ENCODE data around the gene TNS1.
A peak's percentile ranks its signal among the peaks of the same experiment; 100 is the strongest.

The TNS1 gene

GRCh38 chr2:218015586-218016521 is 13.1 kb upstream of the TNS1 start:
- no peak for DNase-seq

GRCh38 chr2:218014706-218015585 is 12.2 kb upstream of the TNS1 start:
- DNase-seq: no peak

DNA sequence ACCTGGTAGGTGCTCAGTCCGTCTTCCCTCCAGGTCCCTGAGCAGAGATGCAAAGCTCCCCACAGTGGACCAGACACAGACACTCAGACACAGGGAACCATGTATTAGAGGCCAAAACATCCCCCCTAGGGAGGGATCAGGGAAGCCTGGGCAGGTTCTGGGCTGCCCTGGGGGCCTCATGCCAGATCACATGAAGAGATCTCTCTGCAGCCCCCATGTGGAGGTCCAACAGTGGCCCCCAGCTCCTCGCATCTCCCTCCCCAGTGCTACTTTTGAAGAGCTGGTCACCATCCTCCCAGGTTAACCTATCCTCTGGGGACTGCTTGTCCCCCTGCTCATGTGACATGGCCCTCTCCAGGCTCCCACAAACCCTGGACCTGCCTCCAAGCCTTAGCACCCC is 10.5 kb upstream of the TNS1 start:
- DNase-seq: no peak

- no peak for DNase-seq
Measured at GRCh38 chr2:218012284-218012683, 9.5 kb upstream of the TNS1 start.

DNA sequence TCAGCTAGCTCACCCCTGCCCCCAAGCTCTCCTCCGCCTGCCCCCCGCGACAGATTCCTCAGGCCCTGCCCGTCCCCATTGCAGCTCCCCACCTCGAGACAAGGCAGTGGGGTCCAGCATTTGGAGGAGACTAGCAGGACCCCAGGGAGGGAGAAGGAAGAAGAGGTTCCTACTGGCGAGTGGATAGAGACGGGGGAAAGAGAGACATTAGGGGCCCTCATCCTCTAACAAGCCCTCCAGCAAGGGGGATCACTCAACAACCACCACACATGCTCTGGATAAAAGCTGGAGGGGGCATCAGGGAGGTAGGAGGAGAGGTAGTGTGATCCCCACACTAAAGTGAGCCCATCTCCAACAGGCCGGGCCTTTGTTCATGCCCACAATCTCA is 8.9 kb upstream of the TNS1 start:
- DNase-seq: no peak

DNA sequence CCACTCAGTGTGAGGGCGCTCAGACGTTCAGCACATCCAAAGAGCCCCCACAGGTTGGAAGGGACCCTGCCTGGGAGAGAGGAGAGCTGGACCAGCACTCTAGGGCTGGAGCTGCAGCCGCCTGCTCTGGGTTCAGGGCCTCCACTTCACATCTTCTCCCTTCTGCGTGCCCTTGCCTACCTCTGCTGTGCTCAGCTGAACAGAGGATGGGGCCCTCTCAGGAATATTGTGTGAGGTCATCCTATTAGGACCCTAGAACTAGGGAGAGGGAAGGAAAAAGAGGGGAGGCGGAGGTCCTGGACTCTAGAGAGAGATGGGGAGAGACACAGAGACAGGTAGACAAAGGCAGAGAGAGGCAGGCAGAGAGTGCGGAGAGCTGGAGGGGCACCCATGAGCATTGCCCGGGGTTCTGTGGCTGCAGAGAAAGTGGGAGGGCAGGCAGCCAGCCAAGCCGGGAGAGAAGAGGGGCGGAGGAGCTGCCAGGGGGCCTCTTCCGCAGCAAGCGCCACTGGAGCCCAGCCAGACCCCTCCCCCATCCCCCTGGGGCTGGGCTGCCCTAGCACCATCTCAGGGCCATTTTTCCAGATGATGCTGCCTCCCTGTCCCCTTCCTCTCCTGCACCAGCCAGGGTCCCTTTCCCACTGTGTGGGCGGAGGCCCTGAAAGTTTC is 8.3 kb upstream of the TNS1 start:
- DNase-seq: no peak

- DNase-seq: no peak
Measured at GRCh38 chr2:218010140-218010983, 7.6 kb upstream of the TNS1 start.

DNA sequence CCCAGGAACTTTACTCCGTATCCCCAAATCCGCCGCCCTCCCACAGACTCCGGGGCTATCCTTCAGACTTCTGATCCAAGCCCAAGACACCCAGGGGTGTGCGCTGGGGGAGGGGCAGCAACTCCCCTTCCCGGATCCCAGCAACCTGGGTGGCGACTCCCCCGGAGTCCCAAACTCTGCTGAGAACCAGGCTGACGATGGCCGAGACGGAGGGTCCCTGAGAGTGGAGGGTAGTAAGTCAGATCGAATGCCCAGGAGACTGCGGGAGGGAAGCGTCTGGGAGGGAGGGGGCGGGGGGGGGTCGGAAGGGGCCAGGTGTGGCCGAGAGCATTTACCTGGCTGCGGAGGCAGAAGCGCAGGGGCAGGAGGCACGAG is 7.0 kb upstream of the TNS1 start:
- DNase-seq: no peak

GRCh38 chr2:218009231-218009630 is 6.4 kb upstream of the TNS1 start:
- DNase-seq: no peak

GRCh38 chr2:218008060-218009040 is 5.6 kb upstream of the TNS1 start:
- no peak for DNase-seq

DNA sequence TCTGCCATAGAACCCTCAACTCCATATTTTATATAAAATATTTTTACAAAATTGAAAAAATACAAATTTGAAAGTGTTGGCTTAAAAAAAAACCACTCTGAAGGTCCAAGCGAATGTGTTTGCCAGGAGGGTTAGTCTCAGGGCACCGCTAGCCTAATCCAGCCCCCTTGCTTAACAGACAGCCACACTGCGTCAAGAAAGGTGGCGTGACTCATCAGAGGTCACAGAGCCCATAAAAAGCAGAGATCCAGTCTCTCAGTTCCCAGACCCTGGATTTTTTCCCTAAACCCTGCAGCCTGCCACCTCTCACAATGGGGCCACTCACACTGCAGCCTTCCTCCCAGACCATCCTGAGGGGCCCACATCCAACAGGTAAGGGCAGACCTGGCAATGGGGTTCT is 3.9 kb upstream of the TNS1 start:
- DNase-seq: no peak

GRCh38 chr2:218005486-218005885 is 2.7 kb upstream of the TNS1 start:
- no peak for DNase-seq

DNA sequence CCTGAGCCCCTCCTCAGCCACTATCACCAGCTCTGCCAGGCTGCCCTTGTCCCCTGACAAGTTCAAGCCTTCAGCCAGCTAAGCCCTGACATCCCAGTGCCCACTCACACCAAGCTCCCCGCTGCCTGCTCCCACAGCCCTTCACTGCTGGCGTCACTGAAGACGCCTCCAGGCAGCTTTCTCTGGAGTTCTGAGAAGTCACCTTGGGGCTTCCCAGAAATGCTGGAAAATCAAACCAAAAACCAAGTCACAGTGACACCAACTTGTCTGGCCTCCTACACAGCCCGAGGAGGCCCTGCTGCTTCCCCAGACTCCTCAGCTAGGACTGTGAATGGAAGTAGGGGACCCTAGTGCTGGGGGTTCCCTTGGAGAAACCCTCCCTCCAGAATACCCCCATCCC is 2.2 kb upstream of the TNS1 start:
- DNase-seq: no peak

DNA sequence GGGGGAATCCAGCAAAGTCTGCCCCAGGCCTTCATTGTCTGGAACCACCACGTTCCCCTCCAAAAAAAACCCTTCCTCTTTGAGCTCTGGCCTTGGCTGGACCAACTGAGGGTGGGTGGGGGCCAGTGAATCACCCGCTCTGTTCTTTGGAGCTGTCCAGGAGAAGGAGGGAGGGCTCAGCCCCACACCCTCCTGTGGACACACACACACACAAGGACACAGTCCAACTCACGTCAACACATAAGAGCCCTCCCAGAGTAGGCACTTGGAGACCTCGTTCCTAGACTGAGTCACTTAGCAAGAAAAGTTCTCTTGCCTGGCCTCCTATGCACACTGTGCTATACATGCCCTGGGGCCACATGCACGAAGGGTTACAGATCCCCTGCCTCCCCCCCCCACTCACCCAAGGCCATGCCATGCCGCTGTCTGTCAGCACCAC is 1.2 kb upstream of the TNS1 start:
- DNase-seq: no peak

DNA sequence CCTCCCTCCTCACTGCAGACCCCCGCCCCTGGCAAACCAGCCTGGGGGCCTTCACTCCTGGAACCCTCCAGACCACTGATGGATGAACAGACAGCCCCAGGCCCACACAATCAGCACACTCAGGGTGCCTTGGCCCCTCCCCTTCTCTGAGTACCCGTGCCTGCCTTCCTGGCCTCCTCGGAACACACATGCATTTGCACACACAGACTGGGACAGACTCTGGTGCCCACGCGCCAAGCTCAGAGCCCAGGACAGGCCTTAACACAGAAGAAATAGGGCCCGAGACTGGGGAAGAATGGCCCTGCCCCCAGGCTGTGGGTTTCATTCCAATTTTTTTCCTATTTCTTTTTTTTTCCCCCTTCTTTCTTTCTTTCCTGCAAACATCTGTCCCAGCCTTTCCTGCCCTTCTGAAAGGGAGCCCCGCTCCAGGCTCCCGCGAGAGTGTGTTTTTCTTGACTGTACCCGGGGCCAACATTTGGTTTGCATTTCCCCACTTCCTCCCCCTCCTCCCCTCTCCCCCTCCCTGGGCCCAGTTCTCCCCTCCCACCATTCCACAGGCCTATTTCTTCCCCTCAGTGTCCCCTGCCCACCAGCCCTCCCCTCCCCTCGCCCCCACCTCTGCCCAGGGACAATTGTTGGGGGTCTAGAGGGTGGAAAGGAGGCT is 618 bp upstream of the TNS1 start:
- no peak for DNase-seq

GRCh38 chr2:218002143-218002844 is 501 bp downstream of the TNS1 start:
- DNase-seq: no peak

- no peak for DNase-seq
Measured at GRCh38 chr2:218001629-218002028, 1.2 kb downstream of the TNS1 start.

DNA sequence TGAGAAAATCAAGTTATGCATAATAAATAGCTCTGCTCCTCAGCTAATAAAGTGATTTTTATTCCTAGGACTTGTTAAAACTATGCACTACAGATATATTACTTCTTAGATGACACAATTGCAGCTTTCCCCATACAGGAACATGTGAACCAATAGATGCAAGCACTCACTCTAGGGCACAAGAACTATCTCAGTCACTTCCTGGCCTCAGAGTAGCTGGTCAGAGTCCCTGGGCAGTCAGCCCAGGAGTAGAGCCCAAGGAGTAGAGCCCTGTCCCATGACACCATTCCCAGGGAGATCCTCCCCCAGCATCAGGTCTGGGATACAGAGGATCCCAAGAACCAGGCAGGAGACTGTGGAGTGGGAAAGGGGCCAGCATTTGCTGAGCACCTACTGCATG is 2.7 kb downstream of the TNS1 start:
- DNase-seq: peak; percentile 9 to 16

- DNase-seq: no peak
Measured at GRCh38 chr2:217999595-217999959, 3.2 kb downstream of the TNS1 start.

Data from AML-193 (cell line).